ENCODE data around the gene FMO1. TPM values are rescaled to one million over a fixed set of nuclear protein-coding genes. Genes with fewer than 3 reads are reported as not detected.

FMO1 gene
- total RNA-seq, 4 donors from 2014 or later, result 13.2 to 59.9 (median 36.2) TPM

DNA sequence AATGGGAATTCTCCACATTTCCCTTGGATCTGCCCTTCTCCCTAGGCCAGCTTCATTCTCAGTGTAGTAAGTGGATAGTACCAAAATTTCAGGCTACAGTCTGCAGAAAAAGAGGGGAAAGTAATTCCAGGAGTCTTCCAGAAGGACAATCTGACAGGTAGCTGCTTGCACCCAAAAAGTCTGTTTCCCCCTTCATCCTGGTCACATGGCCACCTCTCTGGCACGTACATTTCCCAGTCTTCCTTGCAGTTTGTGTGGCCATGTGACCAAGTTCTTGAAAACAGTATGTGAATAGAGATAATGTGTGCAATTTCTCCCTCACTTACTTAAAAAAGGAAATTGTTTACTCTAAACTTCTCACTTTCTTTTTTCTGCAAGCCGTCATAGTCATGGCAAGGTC is 51.0 kb downstream of the FMO1 start:
- Histone ChIP-seq H3K9me3 (no peaks in the 10 kb centered on the region), H3K4me3 (no peak overlapping the region), H3K27ac (no peak overlapping the region), H3K27me3 (no peaks in the 10 kb centered on the region), H3K4me1 (no peaks in the 10 kb centered on the region), H3K36me3 (no peaks in the 10 kb centered on the region)
- TF ChIP-seq, protein P1, sequence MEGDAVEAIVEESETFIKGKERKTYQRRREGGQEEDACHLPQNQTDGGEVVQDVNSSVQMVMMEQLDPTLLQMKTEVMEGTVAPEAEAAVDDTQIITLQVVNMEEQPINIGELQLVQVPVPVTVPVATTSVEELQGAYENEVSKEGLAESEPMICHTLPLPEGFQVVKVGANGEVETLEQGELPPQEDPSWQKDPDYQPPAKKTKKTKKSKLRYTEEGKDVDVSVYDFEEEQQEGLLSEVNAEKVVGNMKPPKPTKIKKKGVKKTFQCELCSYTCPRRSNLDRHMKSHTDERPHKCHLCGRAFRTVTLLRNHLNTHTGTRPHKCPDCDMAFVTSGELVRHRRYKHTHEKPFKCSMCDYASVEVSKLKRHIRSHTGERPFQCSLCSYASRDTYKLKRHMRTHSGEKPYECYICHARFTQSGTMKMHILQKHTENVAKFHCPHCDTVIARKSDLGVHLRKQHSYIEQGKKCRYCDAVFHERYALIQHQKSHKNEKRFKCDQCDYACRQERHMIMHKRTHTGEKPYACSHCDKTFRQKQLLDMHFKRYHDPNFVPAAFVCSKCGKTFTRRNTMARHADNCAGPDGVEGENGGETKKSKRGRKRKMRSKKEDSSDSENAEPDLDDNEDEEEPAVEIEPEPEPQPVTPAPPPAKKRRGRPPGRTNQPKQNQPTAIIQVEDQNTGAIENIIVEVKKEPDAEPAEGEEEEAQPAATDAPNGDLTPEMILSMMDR (IDR thresholded peaks at IDR 0.05), result no peak
- TF ChIP-seq POLR2A (IDR thresholded peaks at IDR 0.05), result no peak
- no peak for DNase-seq

GRCh38 chr1:171300401-171300800 is 52.1 kb downstream of the FMO1 start:
- Histone ChIP-seq H3K9me3 (no peaks in the 10 kb centered on the region), H3K4me1 (no peaks in the 10 kb centered on the region), H3K27me3 (no peaks in the 10 kb centered on the region), H3K36me3 (no peaks in the 10 kb centered on the region), H3K27ac (no peak overlapping the region), H3K4me3 (no peak overlapping the region)
- DNase-seq, result no peak
- TF ChIP-seq, protein P1 (IDR thresholded peaks at IDR 0.05), result no peak
- no peak for TF ChIP-seq POLR2A (IDR thresholded peaks at IDR 0.05)

DNA sequence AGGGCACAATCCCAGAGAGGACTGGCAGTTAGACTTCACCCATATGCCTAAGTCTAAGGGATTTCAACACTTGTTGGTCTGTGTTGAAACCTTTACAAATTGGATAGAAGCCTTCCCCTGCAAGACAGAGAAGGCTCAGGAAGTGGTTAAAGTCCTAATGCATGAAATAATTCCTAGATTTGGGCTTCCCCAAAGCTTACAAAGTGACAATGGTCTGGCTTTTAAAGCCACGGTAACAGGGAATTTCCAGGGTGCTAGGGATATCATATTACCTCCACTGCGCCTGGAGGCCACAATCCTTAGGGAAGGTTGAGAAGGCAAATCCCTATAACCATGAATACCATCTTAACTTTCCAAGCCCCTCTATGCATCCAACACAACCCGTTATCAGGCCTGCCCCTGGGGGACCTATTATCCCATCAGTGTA is 62.4 kb downstream of the FMO1 start:
- no peak for DNase-seq
- Histone ChIP-seq H3K27ac (no peak overlapping the region), H3K4me1 (peaks cover 0 to 5% (median 0%) of the 10 kb centered on the region in 4 donors), H3K27me3 (no peaks in the 10 kb centered on the region), H3K4me3 (no peak overlapping the region), H3K36me3 (no peaks in the 10 kb centered on the region), H3K9me3 (no peaks in the 10 kb centered on the region)
- TF ChIP-seq, protein P1 (IDR thresholded peaks at IDR 0.05), result no peak
- TF ChIP-seq POLR2A (IDR thresholded peaks at IDR 0.05), result no peak

DNA sequence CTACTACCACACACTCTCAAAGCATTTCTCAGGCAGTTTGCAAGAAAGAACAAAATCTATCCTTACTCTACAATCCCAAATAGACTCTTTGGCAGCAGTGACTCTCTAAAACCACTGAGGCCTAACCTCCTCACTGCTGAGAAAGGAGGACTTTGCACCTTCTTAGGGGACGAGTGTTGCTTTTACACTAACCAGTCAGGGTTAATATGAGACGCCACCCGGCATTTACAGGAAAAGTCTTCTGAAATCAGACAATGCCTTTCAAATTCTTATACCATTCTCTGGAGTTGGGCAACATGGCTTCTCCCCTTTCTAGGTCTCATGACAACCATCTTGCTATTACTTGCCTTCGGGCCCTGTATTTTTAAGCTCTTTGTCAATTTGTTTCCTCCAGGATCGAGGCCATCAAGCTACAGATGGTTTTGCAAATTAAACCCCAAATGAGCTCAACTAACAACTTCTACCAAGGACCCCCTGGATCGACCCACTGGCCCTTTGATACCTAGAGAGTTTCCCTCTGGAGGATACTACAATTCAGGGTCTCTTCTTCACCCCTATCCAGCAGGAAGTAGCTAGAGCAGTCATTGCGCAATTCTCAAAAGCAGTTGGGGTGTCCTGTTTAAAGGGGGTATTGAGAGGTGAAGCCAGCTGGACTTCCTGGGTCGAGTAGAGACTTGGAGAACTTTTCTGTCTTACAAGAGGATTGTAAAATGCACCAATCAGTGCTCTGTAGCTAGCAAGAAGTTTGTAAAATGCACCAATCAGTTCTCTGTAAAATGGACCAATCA is 63.7 kb downstream of the FMO1 start:
- no peaks in the 10 kb centered on the region for H3K36me3 ChIP-seq
- no peak for DNase-seq
- H3K4me3 ChIP-seq, result no peak overlapping the region
- H3K27me3 ChIP-seq, result no peaks in the 10 kb centered on the region
- H3K4me1 ChIP-seq, result peaks cover 0 to 5% (median 0%) of the 10 kb centered on the region in 4 donors
- H3K27ac ChIP-seq, result no peak overlapping the region
- TF ChIP-seq, protein P1 (IDR thresholded peaks at IDR 0.05), result no peak
- no peak for TF ChIP-seq POLR2A (IDR thresholded peaks at IDR 0.05)
- no peaks in the 10 kb centered on the region for H3K9me3 ChIP-seq

GRCh38 chr1:171313319-171313834 is 65.1 kb downstream of the FMO1 start:
- Histone ChIP-seq H3K36me3 (no peaks in the 10 kb centered on the region), H3K4me3 (no peak overlapping the region), H3K4me1 (peaks cover 0 to 5% (median 0%) of the 10 kb centered on the region in 4 donors), H3K9me3 (no peaks in the 10 kb centered on the region), H3K27ac (peak overlapping the region; percentile 15 to 75 (median 48)), H3K27me3 (no peaks in the 10 kb centered on the region)
- no peak for DNase-seq
- TF ChIP-seq POLR2A (IDR thresholded peaks at IDR 0.05), result no peak
- TF ChIP-seq, protein P1 (IDR thresholded peaks at IDR 0.05), result no peak

Measured in Peyer's patch (tissue), 4 donors.